ENCODE data around the gene RMI1.
"Not testable (repeated sequence)": the region's sequence is repeated elsewhere in the genome, so short reads cannot be mapped to it uniquely, and the experiment has no call there.

The RMI1 gene

GRCh38 chr9:84027201-84027600 lies 46.6 kb downstream of the RMI1 start:
- ChIA-PET CTCF (no interaction called here), POLR2A (no interaction called here)
- WGBS (ENCODE audit: insufficient coverage): 88% methylated on average over 3 of the region's 4 CpGs

DNA sequence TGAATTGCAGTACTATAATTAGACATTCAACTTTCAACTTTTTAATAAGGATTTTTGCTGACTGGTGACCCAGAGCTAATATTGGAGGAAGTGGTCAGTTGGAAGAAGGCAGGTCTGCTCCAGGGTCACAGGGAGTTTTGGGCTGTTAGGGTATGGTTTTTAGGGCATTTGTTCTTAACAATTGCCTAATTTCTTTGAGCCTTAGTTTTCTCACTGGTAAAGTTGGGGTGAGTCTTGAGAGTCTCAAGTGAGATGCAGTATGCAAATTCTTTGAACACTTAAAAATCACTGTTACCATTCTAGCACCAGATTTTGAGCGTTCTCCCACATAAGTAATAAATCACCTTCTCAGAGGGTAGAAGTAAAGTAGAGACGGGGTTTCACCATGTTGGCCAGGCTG lies 50.9 kb downstream of the RMI1 start:
- no peak overlapping the region for H3K27ac ChIP-seq (ENCODE audit: insufficient read depth in 1 of 2, low read depth in 1 of 2, low read length in 2 of 2, poor library complexity in 1 of 2, severe bottlenecking in 2 of 2)
- DNase-seq: no peak
- H3K4me3 ChIP-seq (ENCODE audit: control insufficient read depth in 1 of 7, extremely low read depth in 1 of 7, insufficient read depth in 4 of 7, low read depth in 2 of 7, low read length in 6 of 7): no peak overlapping the region
- CTCF ChIA-PET: no interaction called here
- peaks cover 0 to 2% (median 0%) of the 10 kb centered on the region in 5 experiments for H3K27me3 ChIP-seq (replicated peaks in 2 of 5; ENCODE audit: control insufficient read depth in 4 of 5, insufficient read depth in 5 of 5, low read length in 4 of 5)
- 100% methylated on average over 1 of the region's 2 CpGs for WGBS (ENCODE audit: insufficient coverage)
- no peaks in the 10 kb centered on the region for H3K36me3 ChIP-seq (ENCODE audit: control insufficient read depth in 4 of 4, insufficient read depth in 4 of 4, low read length in 3 of 4)
- POLR2A ChIA-PET: no interaction called here
- no peaks in the 10 kb centered on the region for H3K4me1 ChIP-seq (ENCODE audit: control extremely low read depth in 1 of 4, control insufficient read depth in 4 of 4, insufficient read depth in 4 of 4, low read length in 3 of 4)
- H3K9me3 ChIP-seq (ENCODE audit: control extremely low read depth in 1 of 5, control insufficient read depth in 4 of 5, insufficient read depth in 2 of 5, low read depth in 1 of 5, low read length in 4 of 5): no peaks in the 10 kb centered on the region

More at GRCh38 chr9:84027201-84027600, 46.6 kb downstream of the RMI1 start:
- Histone ChIP-seq H3K4me3 (ENCODE audit: control insufficient read depth in 1 of 7, extremely low read depth in 1 of 7, insufficient read depth in 4 of 7, low read depth in 2 of 7, low read length in 6 of 7) (no peak overlapping the region), H3K27me3 (replicated peaks in 2 of 5; ENCODE audit: control insufficient read depth in 4 of 5, insufficient read depth in 5 of 5, low read length in 4 of 5) (peaks cover 0 to 2% (median 0%) of the 10 kb centered on the region in 5 experiments), H3K27ac (ENCODE audit: insufficient read depth in 1 of 2, low read depth in 1 of 2, low read length in 2 of 2, poor library complexity in 1 of 2, severe bottlenecking in 2 of 2) (no peak overlapping the region), H3K4me1 (ENCODE audit: control extremely low read depth in 1 of 4, control insufficient read depth in 4 of 4, insufficient read depth in 4 of 4, low read length in 3 of 4) (no peaks in the 10 kb centered on the region), H3K36me3 (ENCODE audit: control insufficient read depth in 4 of 4, insufficient read depth in 4 of 4, low read length in 3 of 4) (no peaks in the 10 kb centered on the region), H3K9me3 (ENCODE audit: control extremely low read depth in 1 of 5, control insufficient read depth in 4 of 5, insufficient read depth in 2 of 5, low read depth in 1 of 5, low read length in 4 of 5) (no peaks in the 10 kb centered on the region)
- no peak for DNase-seq

GRCh38 chr9:84041857-84042256 lies 61.3 kb downstream of the RMI1 start:
- H3K4me1 ChIP-seq (ENCODE audit: control extremely low read depth in 1 of 4, control insufficient read depth in 4 of 4, insufficient read depth in 4 of 4, low read length in 3 of 4); POLR2A ChIA-PET; H3K36me3 ChIP-seq (ENCODE audit: control insufficient read depth in 4 of 4, insufficient read depth in 4 of 4, low read length in 3 of 4); H3K4me3 ChIP-seq (ENCODE audit: control insufficient read depth in 1 of 7, extremely low read depth in 1 of 7, insufficient read depth in 4 of 7, low read depth in 2 of 7, low read length in 6 of 7); H3K27me3 ChIP-seq (replicated peaks in 2 of 5; ENCODE audit: control insufficient read depth in 4 of 5, insufficient read depth in 5 of 5, low read length in 4 of 5); H3K9me3 ChIP-seq (ENCODE audit: control extremely low read depth in 1 of 5, control insufficient read depth in 4 of 5, insufficient read depth in 2 of 5, low read depth in 1 of 5, low read length in 4 of 5); DNase-seq; H3K27ac ChIP-seq (ENCODE audit: insufficient read depth in 1 of 2, low read depth in 1 of 2, low read length in 2 of 2, poor library complexity in 1 of 2, severe bottlenecking in 2 of 2); CTCF ChIA-PET: not testable (repeated sequence)
- WGBS (ENCODE audit: insufficient coverage): 83% methylated on average over 1 of the region's 5 CpGs

DNA sequence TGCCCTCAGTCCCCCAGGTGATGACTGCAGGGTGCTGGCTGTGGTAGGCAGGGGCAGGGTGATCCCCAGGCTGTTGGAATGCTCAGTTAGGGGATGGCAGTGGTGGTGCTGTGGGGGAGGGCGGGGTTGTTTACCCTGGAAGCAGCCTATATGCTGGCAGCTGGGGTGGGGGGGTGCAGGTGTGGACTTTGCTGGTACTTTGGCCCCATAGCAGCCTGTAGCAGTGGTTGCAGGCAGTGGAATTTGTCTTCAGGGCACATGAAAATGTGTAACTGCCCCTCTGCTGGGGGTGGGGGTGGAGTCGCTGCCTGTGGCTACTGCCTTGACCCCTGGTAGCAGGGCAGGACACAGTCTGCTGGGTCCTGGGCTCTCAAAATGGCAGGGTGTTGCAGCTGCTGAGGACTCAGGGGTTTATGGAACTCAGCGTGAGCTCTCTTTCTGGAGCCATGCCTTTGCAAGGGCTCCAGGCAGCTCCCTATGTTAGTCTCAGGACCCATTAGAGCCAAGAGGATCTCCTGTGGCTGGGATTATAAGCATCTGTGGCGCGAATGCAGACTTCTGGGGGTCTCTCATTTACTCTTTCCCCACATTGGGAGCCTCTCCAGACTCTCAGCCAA lies 65.0 kb downstream of the RMI1 start:
- no peaks in the 10 kb centered on the region for H3K27me3 ChIP-seq (replicated peaks in 2 of 5; ENCODE audit: control insufficient read depth in 4 of 5, insufficient read depth in 5 of 5, low read length in 4 of 5)
- peaks cover 0 to 6% (median 0%) of the 10 kb centered on the region in 5 experiments for H3K9me3 ChIP-seq (ENCODE audit: control extremely low read depth in 1 of 5, control insufficient read depth in 4 of 5, insufficient read depth in 2 of 5, low read depth in 1 of 5, low read length in 4 of 5)
- no peaks in the 10 kb centered on the region for H3K36me3 ChIP-seq (ENCODE audit: control insufficient read depth in 4 of 4, insufficient read depth in 4 of 4, low read length in 3 of 4)
- H3K27ac ChIP-seq (ENCODE audit: insufficient read depth in 1 of 2, low read depth in 1 of 2, low read length in 2 of 2, poor library complexity in 1 of 2, severe bottlenecking in 2 of 2): no peak overlapping the region
- no peaks in the 10 kb centered on the region for H3K4me1 ChIP-seq (ENCODE audit: control extremely low read depth in 1 of 4, control insufficient read depth in 4 of 4, insufficient read depth in 4 of 4, low read length in 3 of 4)
- no peak overlapping the region for H3K4me3 ChIP-seq (ENCODE audit: control insufficient read depth in 1 of 7, extremely low read depth in 1 of 7, insufficient read depth in 4 of 7, low read depth in 2 of 7, low read length in 6 of 7)
- POLR2A ChIA-PET: no interaction called here
- CTCF ChIA-PET: no interaction called here
- 98% methylated on average over 4 of the region's 5 CpGs for WGBS (ENCODE audit: insufficient coverage)
- DNase-seq: no peak
